ENCODE results near the gene ZNF445. TPM values are rescaled to one million over a fixed set of nuclear protein-coding genes. Genes with fewer than 3 reads are reported as not detected.

Gene ZNF445
- total and polyA plus RNA-seq, 2 of the 8 experiments (the other 6 are each of a cell fraction or from before 2014, with no cell fraction given): 3.3 to 26.3 TPM

- H3K27ac ChIP-seq (ENCODE audit: low read depth, low read length): no peak overlapping the region
- 92% methylated on average over 4 of the region's 4 CpGs; no CpG with 5 or more reads in 1 of the 2 experiments for WGBS, 2 experiments (ENCODE audit: extremely low coverage in 1 of 2, insufficient coverage in 1 of 2, insufficient read length in 1 of 2, insufficient replicate concordance in 2 of 2, low coverage in 1 of 2, low lambda C conversion rate in 2 of 2, missing lambda C conversion rate in 1 of 2)
- no peak overlapping the region for H2AFZ ChIP-seq (ENCODE audit: low read length)
- no peak overlapping the region for H3K4ac ChIP-seq (replicated peaks; ENCODE audit: insufficient read length, low read depth, low read length)
- peaks cover 0 to 2% of the 10 kb centered on the region in 2 experiments for H4K20me1 ChIP-seq (replicated peaks in 1 of 2; ENCODE audit: control insufficient read depth in 1 of 2, insufficient read depth in 2 of 2, low read length in 2 of 2)
- no peak overlapping the region for H4K91ac ChIP-seq (replicated peaks; ENCODE audit: insufficient read length, low read length)
- H3K4me3 ChIP-seq (ENCODE audit: extremely low read depth in 1 of 4, insufficient read depth in 2 of 4, low read depth in 3 of 4, low read length in 4 of 4): no peak overlapping the region
- no peak overlapping the region for H3K56ac ChIP-seq (replicated peaks; ENCODE audit: insufficient read length, low read depth, low read length)
- no peak overlapping the region for H2AK5ac ChIP-seq (ENCODE audit: low read depth, low read length)
- H3K4me1 ChIP-seq (replicated peaks in 1 of 4; ENCODE audit: control insufficient read depth in 3 of 4, insufficient read depth in 4 of 4, low read length in 3 of 4): no peaks in the 10 kb centered on the region
- no peaks in the 10 kb centered on the region for H3K27me3 ChIP-seq (replicated peaks in 1 of 4; ENCODE audit: control insufficient read depth in 3 of 4, extremely low read depth in 1 of 4, insufficient read depth in 3 of 4, low read length in 3 of 4)
- H2BK20ac ChIP-seq (ENCODE audit: low read length): no peak overlapping the region
- no peak overlapping the region for H3K14ac ChIP-seq (ENCODE audit: insufficient read length)
- H3K79me1 ChIP-seq (ENCODE audit: low read depth, low read length): no peaks in the 10 kb centered on the region
- no peak overlapping the region for H2BK120ac ChIP-seq (replicated peaks; ENCODE audit: low read depth, low read length)
- H3K18ac ChIP-seq (ENCODE audit: extremely low read depth, low read length): no peak overlapping the region
- H4K5ac ChIP-seq (ENCODE audit: insufficient read length, low read depth, low read length): no peak overlapping the region
- no peaks in the 10 kb centered on the region for H3K9me3 ChIP-seq (ENCODE audit: insufficient read depth in 2 of 2, low read depth in 1 of 2, low read length in 1 of 2)
- H3K23me2 ChIP-seq (ENCODE audit: low read depth, low read length): no peaks in the 10 kb centered on the region
- no peaks in the 10 kb centered on the region for H3K79me2 ChIP-seq (ENCODE audit: control insufficient read depth in 1 of 2, insufficient read depth in 2 of 2, low read length in 2 of 2)
- no peak for DNase-seq (ENCODE audit: low read depth in 1 of 2, low spot score in 2 of 2)
- no peak overlapping the region for H3K9ac ChIP-seq (replicated peaks in 1 of 4; ENCODE audit: extremely low read depth in 1 of 4, low read depth in 3 of 4, low read length in 3 of 4)
- no peaks in the 10 kb centered on the region; a peak in 1 of 8 replicates for H3K36me3 ChIP-seq (ENCODE audit: control insufficient read depth in 2 of 4, insufficient read depth in 4 of 4, low read length in 3 of 4)
- ChIA-PET POLR2A (ENCODE audit: partially characterized antibody) (interaction anchor here (1.1 kb wide), 1 partner anchor 41 kb away, joined by 3 read pairs; no protein-coding TSS in a partner anchor), CTCF (ENCODE audit: partially characterized antibody) (interaction anchor here (0.5 to 0.8 kb wide), 4 partner anchors 14 to 206 kb away, joined by 3 read pairs; no protein-coding TSS in a partner anchor)
- FAIRE-seq: no peak
- H3K23ac ChIP-seq (ENCODE audit: insufficient read length): no peak overlapping the region
- no peak overlapping the region for H3K4me2 ChIP-seq (ENCODE audit: insufficient read depth in 1 of 2, low read depth in 2 of 2, low read length in 2 of 2)
- H2BK12ac ChIP-seq (ENCODE audit: low read depth, low read length): no peak overlapping the region
- no peak overlapping the region for H4K8ac ChIP-seq (ENCODE audit: extremely low read depth, insufficient read depth, low read length)
- no peak overlapping the region for H2BK5ac ChIP-seq (ENCODE audit: low read depth, low read length)
- H2BK15ac ChIP-seq (ENCODE audit: low read length): no peak overlapping the region
- no peak for TF ChIP-seq NANOG (IDR thresholded peaks at IDR 0.05; ENCODE audit: insufficient read depth, low read depth, low read length, poor library complexity, severe bottlenecking)
- TF ChIP-seq ZNF274 (IDR thresholded peaks at IDR 0.05; ENCODE audit: borderline replicate concordance, extremely low read depth, low read length): no peak
- no peak for TF ChIP-seq JUND (IDR thresholded peaks at IDR 0.05; ENCODE audit: low read length)
- no peak for TF ChIP-seq EP300 (IDR thresholded peaks at IDR 0.05; ENCODE audit: borderline replicate concordance in 1 of 2, low read depth in 2 of 2, low read length in 2 of 2)
- TF ChIP-seq CTBP2 (IDR thresholded peaks at IDR 0.05; ENCODE audit: borderline replicate concordance, insufficient read depth, insufficient read length, low read length): no peak
- no peak for TF ChIP-seq GABPA (IDR thresholded peaks at IDR 0.05; ENCODE audit: borderline replicate concordance, insufficient read depth, low read length)
Observed at GRCh38 chr3:44398853-44399252, 78.6 kb downstream of the ZNF445 start.
